Endothelial cell of umbilical vein (primary cell): Measurements from ENCODE around the gene C20orf202.

ENCODE experiments used
- GATA2 ChIP-seq: IDR thresholded peaks from 2 replicates; pipeline ENCODE4 v1.7.0; 2011; ENCODE audit warnings: low read depth, mild to moderate bottlenecking, moderate library complexity, mixed read lengths, low read length; ENCODE audit not compliant: insufficient read length, insufficient read depth
- MYC ChIP-seq: IDR thresholded peaks from one replicate; pipeline ENCODE4 v1.6.1; 2011; ENCODE audit warnings: mild to moderate bottlenecking, low read depth, low read length
- POLR2A ChIP-seq: IDR thresholded peaks from 2 replicates; pipeline ENCODE4 v1.6.1; 2012; ENCODE audit warnings: low read depth, mild to moderate bottlenecking, control low read depth, low read length
- TF ChIP-seq, protein P1 (sequence below), 2 donors: IDR thresholded peaks; 1 replicate in 1 of 2; 2 replicates in 1 of 2; pipeline ENCODE4 v1.5.1; 2011; ENCODE audit warnings: low read length in 2 of 2, mild to moderate bottlenecking in 2 of 2, moderate library complexity in 2 of 2, control low read depth in 1 of 2, inconsistent platforms in 1 of 2, low read depth in 1 of 2; ENCODE audit not compliant: insufficient read depth in 1 of 2; ENCODE audit errors: extremely low read depth in 1 of 2

DNA sequence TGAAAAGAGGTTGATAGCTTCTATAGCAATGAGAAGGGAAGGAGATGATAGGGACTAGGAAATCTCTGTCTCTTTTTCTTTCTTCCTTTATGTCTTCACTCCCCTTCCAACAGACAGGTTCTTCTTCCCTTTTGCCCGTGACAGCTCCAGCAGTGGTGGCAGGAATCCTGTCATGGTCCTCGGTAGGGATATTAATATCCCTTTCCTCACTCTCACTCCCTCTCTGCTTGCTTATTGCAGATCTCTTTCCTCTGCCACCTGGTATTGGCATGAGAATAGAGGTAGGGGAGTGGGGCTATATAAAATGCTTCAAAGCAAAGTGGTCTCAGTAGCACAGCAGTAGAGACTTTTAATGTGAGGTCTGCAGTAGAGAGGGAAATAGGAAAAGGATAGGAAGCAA lies 42.3 kb downstream of the C20orf202 start:
- TF ChIP-seq POLR2A, result no peak
- TF ChIP-seq, protein P1, sequence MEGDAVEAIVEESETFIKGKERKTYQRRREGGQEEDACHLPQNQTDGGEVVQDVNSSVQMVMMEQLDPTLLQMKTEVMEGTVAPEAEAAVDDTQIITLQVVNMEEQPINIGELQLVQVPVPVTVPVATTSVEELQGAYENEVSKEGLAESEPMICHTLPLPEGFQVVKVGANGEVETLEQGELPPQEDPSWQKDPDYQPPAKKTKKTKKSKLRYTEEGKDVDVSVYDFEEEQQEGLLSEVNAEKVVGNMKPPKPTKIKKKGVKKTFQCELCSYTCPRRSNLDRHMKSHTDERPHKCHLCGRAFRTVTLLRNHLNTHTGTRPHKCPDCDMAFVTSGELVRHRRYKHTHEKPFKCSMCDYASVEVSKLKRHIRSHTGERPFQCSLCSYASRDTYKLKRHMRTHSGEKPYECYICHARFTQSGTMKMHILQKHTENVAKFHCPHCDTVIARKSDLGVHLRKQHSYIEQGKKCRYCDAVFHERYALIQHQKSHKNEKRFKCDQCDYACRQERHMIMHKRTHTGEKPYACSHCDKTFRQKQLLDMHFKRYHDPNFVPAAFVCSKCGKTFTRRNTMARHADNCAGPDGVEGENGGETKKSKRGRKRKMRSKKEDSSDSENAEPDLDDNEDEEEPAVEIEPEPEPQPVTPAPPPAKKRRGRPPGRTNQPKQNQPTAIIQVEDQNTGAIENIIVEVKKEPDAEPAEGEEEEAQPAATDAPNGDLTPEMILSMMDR (IDR thresholded peaks at IDR 0.05; ENCODE audit: extremely low read depth in 1 of 2, insufficient read depth in 1 of 2, low read depth in 1 of 2, low read length in 2 of 2), result no peak
- no peak for TF ChIP-seq MYC
- TF ChIP-seq GATA2, result no peak
